ENCODE results near the gene TMEM121.

TMEM121 gene

DNA sequence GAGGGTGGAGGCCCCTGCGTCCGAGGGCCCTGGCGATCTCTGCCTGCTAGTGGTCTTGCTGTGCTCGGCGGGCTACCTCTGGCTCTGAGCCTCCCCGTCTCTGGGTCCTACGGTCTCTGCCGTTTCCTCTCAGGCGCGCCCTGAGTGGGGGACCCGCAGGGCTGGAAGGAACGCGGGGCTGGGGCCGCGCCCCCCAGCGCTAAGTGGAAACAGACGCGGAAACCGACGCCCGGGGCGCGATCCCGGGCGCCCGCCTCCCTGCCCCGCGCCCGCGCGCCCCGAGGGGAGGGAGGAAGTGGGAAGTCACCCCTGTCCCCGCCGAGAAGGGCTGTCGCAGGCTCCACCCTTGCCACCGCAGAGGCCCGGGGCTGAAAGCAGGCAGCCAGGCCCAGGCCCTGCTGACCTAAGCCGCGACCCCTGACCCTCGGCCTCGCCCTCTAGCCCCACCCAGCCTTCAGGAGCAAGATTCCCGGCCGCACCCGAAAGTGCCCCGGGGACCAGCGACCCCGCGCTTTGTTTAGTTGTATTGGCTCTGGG, 38.9 kb upstream of the TMEM121 start:
- DNase-seq (ENCODE audit: low spot score) = peak; percentile 84

GRCh38 chr14:105487986-105488777, 38.2 kb upstream of the TMEM121 start:
- no peak for DNase-seq (ENCODE audit: low spot score)

GRCh38 chr14:105488781-105489541, 37.4 kb upstream of the TMEM121 start:
- peak; percentile 78 for DNase-seq (ENCODE audit: low spot score)

GRCh38 chr14:105489542-105490266, 36.7 kb upstream of the TMEM121 start:
- DNase-seq (ENCODE audit: low spot score) = peak; percentile 88

- DNase-seq (ENCODE audit: low spot score) = no peak
Measured at GRCh38 chr14:105490267-105490571, 36.2 kb upstream of the TMEM121 start.

GRCh38 chr14:105490572-105491365, 35.6 kb upstream of the TMEM121 start, which contains the start of gene TEDC1:
Gene TEDC1, plus strand, starts transcription at chr14:105491246. Its CDS starts 130 bp downstream, at chr14:105491376.
- peak; percentile 99 for DNase-seq (ENCODE audit: low spot score)

DNA sequence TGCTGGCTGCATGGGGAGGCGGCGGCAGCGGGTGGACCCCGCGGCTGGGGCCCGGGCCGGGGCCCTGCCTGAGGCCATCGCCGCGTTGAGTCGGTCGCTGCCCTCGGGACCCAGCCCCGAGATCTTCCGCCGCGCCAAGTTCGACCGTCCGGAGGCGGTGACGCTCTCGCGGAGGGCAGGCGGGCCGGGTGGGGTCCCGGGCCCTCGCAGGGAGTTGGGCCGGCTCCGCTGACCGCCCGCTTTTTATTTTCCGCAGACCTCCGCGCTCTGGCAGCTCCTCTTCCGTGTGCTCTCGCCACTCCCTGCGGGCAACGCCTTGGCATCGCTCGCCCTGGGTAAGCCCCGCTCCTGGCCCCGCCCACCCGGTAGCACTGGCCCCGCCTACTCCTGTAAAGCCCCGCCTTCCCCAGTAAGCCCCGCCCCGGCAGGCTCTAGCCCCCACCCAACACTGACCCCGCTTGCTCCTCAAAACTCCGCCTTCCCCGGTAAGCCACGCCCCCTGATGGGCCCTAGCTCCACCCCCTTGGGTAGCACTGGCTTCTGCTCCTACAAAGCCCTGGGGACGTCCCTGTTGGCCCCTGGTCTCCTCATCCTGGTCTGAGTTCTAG, 34.9 kb upstream of the TMEM121 start:
- peak; percentile 91 for DNase-seq (ENCODE audit: low spot score)

- no peak for DNase-seq (ENCODE audit: low spot score)
Measured at GRCh38 chr14:105492031-105492970, 34.1 kb upstream of the TMEM121 start.

- DNase-seq (ENCODE audit: low spot score) = peak; percentile 38
Measured at GRCh38 chr14:105492971-105493871, 33.2 kb upstream of the TMEM121 start.

DNA sequence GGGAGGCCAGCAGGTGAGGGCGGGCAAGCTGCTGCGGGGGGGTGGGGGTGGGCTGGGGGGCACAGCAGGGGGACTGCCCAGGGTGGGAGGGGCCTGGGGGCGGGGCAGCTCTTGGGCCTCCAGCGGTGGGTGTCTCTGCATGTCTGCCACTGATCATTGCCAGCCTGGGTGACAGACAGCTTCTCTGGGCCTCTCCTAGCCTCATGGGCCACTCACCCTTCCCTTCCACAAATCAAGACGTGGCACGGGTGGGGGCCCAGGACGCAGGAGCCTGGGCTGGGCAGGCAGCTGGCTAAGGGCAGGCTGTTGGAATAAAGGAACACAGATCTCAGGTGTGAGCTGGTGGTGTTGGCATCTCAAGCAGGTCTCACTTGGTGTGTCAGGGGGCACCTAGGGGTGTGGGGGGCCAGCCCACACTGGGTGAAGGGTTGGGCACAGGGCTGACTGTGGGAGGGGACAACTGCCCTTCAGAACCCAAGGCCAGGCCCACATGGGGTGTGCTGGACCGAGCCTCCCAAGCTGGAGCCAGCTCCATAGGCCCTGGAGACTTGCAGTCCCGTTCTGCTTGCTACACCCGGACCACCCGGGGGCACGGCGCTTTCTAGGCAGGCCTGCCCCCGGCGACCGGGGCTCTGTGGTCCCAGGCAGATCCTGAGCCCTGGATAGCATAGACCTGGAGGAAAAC, 32.3 kb upstream of the TMEM121 start:
- no peak for DNase-seq (ENCODE audit: low spot score)

DNA sequence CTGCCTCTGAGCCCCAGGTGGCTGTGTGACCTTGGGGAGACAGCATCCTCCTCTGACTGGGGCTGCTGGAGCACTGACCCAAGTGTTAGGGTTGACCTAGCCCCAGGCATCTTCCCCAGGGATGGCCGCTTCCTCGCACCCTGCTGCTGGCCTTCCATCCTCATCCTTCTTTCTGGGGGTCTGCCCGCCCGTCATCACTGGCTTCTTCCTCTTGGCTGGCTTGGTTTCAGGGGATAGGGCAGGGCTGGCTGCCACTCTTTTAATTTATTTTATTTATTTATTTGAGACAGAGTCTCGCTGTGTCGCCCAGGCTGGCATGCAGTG, 31.8 kb upstream of the TMEM121 start:
- DNase-seq (ENCODE audit: low spot score) = no peak

GRCh38 chr14:105495101-105495989, 31.0 kb upstream of the TMEM121 start:
- DNase-seq (ENCODE audit: low spot score) = no peak

DNA sequence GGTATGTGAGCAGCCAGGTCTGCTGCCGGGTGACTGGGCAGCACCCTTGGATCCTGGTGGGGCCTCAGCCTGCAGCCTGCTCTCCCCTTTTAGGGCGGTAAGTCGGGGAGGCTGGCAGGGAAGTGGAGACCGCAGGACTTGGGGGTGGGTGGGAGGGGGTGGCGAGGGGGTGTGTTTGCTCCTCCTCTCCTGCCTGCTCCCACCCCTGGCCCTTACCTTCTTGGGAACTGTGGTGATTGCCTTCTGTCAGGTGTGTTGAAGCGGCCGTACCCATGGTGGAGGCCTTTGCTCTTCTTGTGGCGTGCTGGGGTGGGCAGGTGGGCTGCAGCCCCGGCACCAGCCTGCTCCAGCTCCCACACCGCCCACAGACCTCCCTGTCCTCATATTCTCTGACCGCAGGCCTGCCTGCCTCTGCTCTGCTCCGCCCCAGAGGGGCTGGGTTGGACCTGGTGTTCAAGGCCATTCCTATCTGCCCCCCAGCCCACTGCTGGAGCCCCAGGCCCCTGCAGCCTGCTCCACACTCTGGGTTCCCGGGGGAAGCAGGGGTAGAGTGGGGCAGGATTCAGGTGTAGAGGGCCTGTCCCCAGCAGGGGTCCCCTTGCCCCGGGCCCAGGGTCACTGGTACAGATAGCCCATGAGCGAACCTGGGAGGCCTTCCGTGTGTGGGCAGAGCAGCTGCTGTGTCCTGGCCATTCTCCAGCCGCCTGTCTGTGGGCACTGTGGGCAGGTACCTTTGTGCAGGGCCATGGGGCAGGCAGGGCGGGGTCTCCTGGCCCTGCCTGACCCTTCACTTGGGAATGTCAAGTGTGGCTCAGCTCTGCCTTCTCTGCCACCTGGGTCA, 30.2 kb upstream of the TMEM121 start:
- DNase-seq (ENCODE audit: low spot score) = no peak

DNA sequence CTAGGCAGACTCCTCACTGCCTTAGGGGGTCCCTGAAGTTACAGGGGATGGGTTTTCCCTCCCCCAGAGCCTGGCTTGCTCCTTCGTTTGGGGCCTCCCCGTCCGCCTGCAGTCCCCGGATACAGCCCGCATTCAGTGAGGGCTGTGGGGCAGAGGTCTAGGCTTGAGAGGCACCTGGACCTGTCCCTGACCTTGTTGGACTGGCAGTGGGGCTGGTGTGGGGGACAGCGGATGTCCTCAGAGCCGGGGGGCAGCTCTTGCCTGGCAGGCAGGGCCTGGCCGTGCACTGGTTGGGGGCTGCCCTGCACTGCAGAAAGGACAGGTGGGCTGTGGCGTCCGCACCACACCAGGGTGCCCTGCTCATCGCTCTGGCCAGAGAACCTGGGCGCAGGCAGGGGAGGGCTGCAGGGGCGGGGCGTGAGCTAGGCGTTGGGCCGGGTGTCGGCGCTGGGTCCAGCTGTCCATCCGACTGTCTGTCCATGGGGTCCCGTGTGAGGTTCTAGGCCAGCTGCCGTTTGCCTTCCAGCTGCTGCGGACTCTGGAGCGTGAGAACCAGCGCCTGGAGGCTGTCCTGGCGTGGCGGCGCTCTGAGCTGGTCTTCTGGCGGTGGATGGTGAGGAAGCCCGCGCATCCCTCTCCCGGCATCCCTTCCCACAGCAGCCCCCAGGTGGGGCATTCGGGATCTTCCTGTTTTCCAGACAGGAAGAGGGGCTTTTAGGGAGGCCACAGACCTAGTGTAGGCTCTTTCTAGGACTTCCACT, 29.4 kb upstream of the TMEM121 start:
- no peak for DNase-seq (ENCODE audit: low spot score)

DNA sequence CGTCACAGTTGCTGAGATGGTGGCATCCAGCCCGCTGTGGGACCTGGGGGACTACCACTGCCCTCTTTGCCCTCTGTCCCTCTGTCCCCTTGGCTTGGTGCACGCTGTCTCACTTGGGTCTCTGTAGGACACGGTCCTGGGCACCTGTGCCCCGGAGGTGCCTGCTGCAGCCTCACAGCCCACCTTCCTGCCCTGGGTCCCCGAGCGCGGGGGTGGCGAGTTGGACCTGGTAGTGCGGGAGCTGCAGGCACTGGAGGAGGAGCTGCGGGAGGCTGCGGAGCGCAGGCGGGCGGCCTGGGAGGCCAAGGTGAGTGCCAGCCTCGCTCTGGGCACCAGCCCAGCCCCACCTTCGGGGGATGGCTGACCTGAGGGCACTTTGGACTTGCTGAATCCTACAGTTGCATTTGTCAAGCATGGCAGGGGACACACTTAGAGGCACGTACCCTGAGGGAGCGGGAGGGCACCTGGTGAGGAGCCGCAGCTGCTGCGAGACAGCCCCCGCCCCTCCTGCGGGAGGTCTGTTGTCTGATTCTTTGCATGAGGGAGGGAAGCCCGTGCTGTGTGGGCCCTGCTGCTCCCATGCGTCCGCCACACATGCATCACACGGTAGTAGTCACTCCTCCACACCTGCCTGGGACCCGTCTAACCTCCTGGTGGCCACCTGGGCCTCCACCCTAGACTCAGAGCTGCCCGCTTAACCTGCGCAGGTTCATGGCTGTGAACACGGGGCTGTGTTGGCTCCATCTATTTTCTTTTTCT, 28.5 kb upstream of the TMEM121 start:
- no peak for DNase-seq (ENCODE audit: low spot score)
